Neutrophil (primary cell): ENCODE results near the gene TMEM186.

Experiments used
- H3K27ac ChIP-seq: fragments of 200-600 bp; sonication (generic); 2 replicates; pipeline ENCODE4 v1.5.1; 2016; ENCODE audit warnings: mild to moderate bottlenecking, moderate library complexity
- H3K27me3 ChIP-seq: fragments of 200-600 bp; sonication (generic); 2 replicates; pipeline ENCODE4 v1.6.0; 2016; ENCODE audit warnings: mild to moderate bottlenecking
- H3K36me3 ChIP-seq: fragments of 200-600 bp; sonication (generic); 2 replicates; pipeline ENCODE4 v1.5.1; 2017
- H3K4me1 ChIP-seq, 2 experiments: fragments of 200-600 bp in 1 of 2; sonication (generic) in 1 of 2; 1 replicate in 1 of 2; 2 replicates in 1 of 2; pipeline versions ENCODE4 v1.5.1 to v1.6.1; 2013 to 2016; ENCODE audit warnings: low read depth in 1 of 2, low read length in 1 of 2, mild to moderate bottlenecking in 1 of 2, moderate library complexity in 1 of 2; ENCODE audit not compliant: control insufficient read depth in 1 of 2, insufficient read depth in 1 of 2
- H3K4me3 ChIP-seq, 2 experiments: fragments of 200-600 bp in 1 of 2; sonication (generic) in 1 of 2; 1 replicate in 1 of 2; 2 replicates in 1 of 2; pipeline ENCODE4 v1.5.1; 2013 to 2016; ENCODE audit warnings: low read depth in 1 of 2, low read length in 1 of 2, mild to moderate bottlenecking in 1 of 2, moderate library complexity in 1 of 2
- H3K9me3 ChIP-seq: fragments of 200-600 bp; sonication (generic); 2 replicates; pipeline ENCODE4 v1.5.1; 2016
- CTCF ChIP-seq: fragments of 200-600 bp; sonication (generic); IDR thresholded peaks from 2 replicates; pipeline ENCODE4 v1.5.1; 2016; ENCODE audit warnings: antibody characterized with exemption

TMEM186 gene

GRCh38 chr16:8812162-8812843 lies 14.9 kb upstream of the TMEM186 start:
- Histone ChIP-seq H3K4me3 (no peak overlapping the region), H3K27ac (no peak overlapping the region), H3K4me1 (peaks cover 0 to 6% of the 10 kb centered on the region in 2 experiments), H3K27me3 (no peaks in the 10 kb centered on the region), H3K9me3 (no peaks in the 10 kb centered on the region), H3K36me3 (peaks cover 62% of the 10 kb centered on the region)
- TF ChIP-seq CTCF, result no peak

GRCh38 chr16:8808613-8809353 lies 11.3 kb upstream of the TMEM186 start:
- Histone ChIP-seq H3K9me3 (no peaks in the 10 kb centered on the region), H3K4me3 (no peak overlapping the region), H3K36me3 (peaks cover 69% of the 10 kb centered on the region), H3K4me1 (no peaks in the 10 kb centered on the region), H3K27me3 (no peaks in the 10 kb centered on the region), H3K27ac (no peak overlapping the region)
- TF ChIP-seq CTCF, result no peak

- H3K4me3 ChIP-seq, result no peak overlapping the region
- peaks cover 67% of the 10 kb centered on the region for H3K36me3 ChIP-seq
- no peaks in the 10 kb centered on the region for H3K4me1 ChIP-seq
- H3K27me3 ChIP-seq, result no peaks in the 10 kb centered on the region
- no peaks in the 10 kb centered on the region for H3K9me3 ChIP-seq
- TF ChIP-seq CTCF, result no peak
- no peak overlapping the region for H3K27ac ChIP-seq
Observed at GRCh38 chr16:8808009-8808408, 10.6 kb upstream of the TMEM186 start.

- H3K36me3 ChIP-seq, result peaks cover 66% of the 10 kb centered on the region
- H3K9me3 ChIP-seq, result no peaks in the 10 kb centered on the region
- no peak for TF ChIP-seq CTCF
- H3K4me3 ChIP-seq, result no peak overlapping the region
- H3K27ac ChIP-seq, result no peak overlapping the region
- H3K4me1 ChIP-seq, result no peaks in the 10 kb centered on the region
- H3K27me3 ChIP-seq, result no peaks in the 10 kb centered on the region
Observed at GRCh38 chr16:8807189-8807588, 9.8 kb upstream of the TMEM186 start.

GRCh38 chr16:8806272-8806983 lies 9.0 kb upstream of the TMEM186 start:
- Histone ChIP-seq H3K4me3 (no peak overlapping the region), H3K9me3 (no peaks in the 10 kb centered on the region), H3K4me1 (no peaks in the 10 kb centered on the region), H3K27me3 (no peaks in the 10 kb centered on the region), H3K27ac (no peak overlapping the region), H3K36me3 (peaks cover 64% of the 10 kb centered on the region)
- no peak for TF ChIP-seq CTCF
